MM.1S (cell line): ENCODE results near the gene SMC3.
A peak's percentile ranks its signal among the peaks of the same experiment; 100 is the strongest.

ENCODE experiments used
- DNase-seq: peaks from one replicate; pipeline ENCODE4 v3.0.0-alpha.2; 2015
- H2AFZ ChIP-seq: fragments of 300-600 bp; sonication (generic); 2 replicates; pipeline ENCODE4 v1.6.0; 2016; ENCODE audit warnings: antibody characterized with exemption, low read length
- H3F3A ChIP-seq: fragments of 300-600 bp; sonication (generic); 2 replicates; pipeline ENCODE4 v1.6.1; 2016; ENCODE audit warnings: mild to moderate bottlenecking, antibody characterized with exemption, low read length, moderate library complexity, mixed read lengths; ENCODE audit not compliant: insufficient read depth
- H3K27ac ChIP-seq: fragments of 300-600 bp; sonication (generic); 2 replicates; pipeline ENCODE4 v1.5.1; 2016; ENCODE audit warnings: mild to moderate bottlenecking, low read length
- H3K27me3 ChIP-seq: fragments of 300-600 bp; sonication (generic); replicated peaks from 2 replicates; pipeline ENCODE4 v1.6.0; 2016; ENCODE audit warnings: low read length; ENCODE audit not compliant: insufficient read depth
- H3K36me3 ChIP-seq: fragments of 300-600 bp; sonication (generic); replicated peaks from 2 replicates; pipeline ENCODE4 v1.6.1; 2016; ENCODE audit warnings: mild to moderate bottlenecking, low read length, mixed read lengths; ENCODE audit not compliant: insufficient read depth
- H3K4me1 ChIP-seq: fragments of 300-600 bp; sonication (generic); 2 replicates; pipeline ENCODE4 v1.6.1; 2016; ENCODE audit warnings: low read length, mixed read lengths
- H3K4me2 ChIP-seq: fragments of 300-600 bp; sonication (generic); 2 replicates; pipeline ENCODE4 v1.6.0; 2016; ENCODE audit warnings: low read depth, low read length
- H3K4me3 ChIP-seq: fragments of 300-600 bp; sonication (generic); 2 replicates; pipeline ENCODE4 v1.5.1; 2016; ENCODE audit warnings: low read length, mixed read lengths
- H3K79me2 ChIP-seq: fragments of 300-600 bp; sonication (generic); 2 replicates; pipeline ENCODE4 v1.6.1; 2016; ENCODE audit warnings: mixed run types, low read length, mixed read lengths
- H3K9ac ChIP-seq: fragments of 300-600 bp; sonication (generic); 2 replicates; pipeline ENCODE4 v1.6.1; 2016; ENCODE audit warnings: low read length, mixed read lengths
- H3K9me2 ChIP-seq: fragments of 300-600 bp; sonication (generic); replicated peaks from 2 replicates; pipeline ENCODE4 v1.6.1; 2016; ENCODE audit warnings: mild to moderate bottlenecking, low read length, mixed read lengths; ENCODE audit not compliant: insufficient read depth
- H3K9me3 ChIP-seq: fragments of 300-600 bp; sonication (generic); replicated peaks from 2 replicates; pipeline ENCODE4 v1.6.1; 2016; ENCODE audit warnings: mild to moderate bottlenecking, low read length, mixed read lengths; ENCODE audit not compliant: insufficient read depth
- H4K20me1 ChIP-seq: fragments of 300-600 bp; sonication (generic); 2 replicates; pipeline ENCODE4 v1.6.1; 2016; ENCODE audit warnings: mild to moderate bottlenecking, low read length, moderate library complexity, mixed read lengths; ENCODE audit not compliant: insufficient read depth
- CTCF ChIP-seq: fragments of 300-600 bp; sonication (generic); IDR thresholded peaks from 2 replicates; pipeline ENCODE4 v1.5.1; 2016; ENCODE audit warnings: antibody characterized with exemption, low read length, mixed read lengths
- EZH2 ChIP-seq: fragments of 300-600 bp; sonication (generic); optimal IDR thresholded peaks from 2 replicates; pipeline ENCODE3; 2017; ENCODE audit warnings: low read depth, mild to moderate bottlenecking, antibody characterized with exemption, low read length, mixed read lengths
- EZH2phosphoT487 ChIP-seq: fragments of 300-600 bp; sonication (generic); IDR thresholded peaks from 2 replicates; pipeline ENCODE4 v1.6.1; 2018; ENCODE audit warnings: antibody characterized with exemption, low read length

The SMC3 gene

GRCh38 chr10:110569736-110570135 lies 2.2 kb downstream of the SMC3 start:
- TF ChIP-seq EZH2, result no peak
- no peak for TF ChIP-seq EZH2phosphoT487
- no peak for TF ChIP-seq CTCF
- peaks cover 41% of the 10 kb centered on the region for H3K4me1 ChIP-seq
- H3K9me3 ChIP-seq, result no peaks in the 10 kb centered on the region
- H4K20me1 ChIP-seq, result peaks cover 34% of the 10 kb centered on the region
- 0 out of 2 replicates have a peak overlapping the region, but pooled peaks have one; percentile 9 for H3K27ac ChIP-seq
- H3K4me2 ChIP-seq, result peak overlapping the region; percentile 95
- H3K27me3 ChIP-seq, result no peaks in the 10 kb centered on the region
- H3K36me3 ChIP-seq, result peaks cover 26% of the 10 kb centered on the region
- H3K9me2 ChIP-seq, result no peaks in the 10 kb centered on the region
- peaks cover 73% of the 10 kb centered on the region for H3K79me2 ChIP-seq
- peaks cover 7% of the 10 kb centered on the region; the same call in 1 of the 2 replicates for H3F3A ChIP-seq
- H3K4me3 ChIP-seq, result peak overlapping the region; percentile 95
- no peak for DNase-seq
- peak overlapping the region; percentile 19; the same call in 1 of the 2 replicates for H3K9ac ChIP-seq
- H2AFZ ChIP-seq, result no peak overlapping the region

- H3K27me3 ChIP-seq, result no peaks in the 10 kb centered on the region
- no peak overlapping the region for H2AFZ ChIP-seq
- H3K9me3 ChIP-seq, result no peaks in the 10 kb centered on the region
- TF ChIP-seq EZH2, result no peak
- TF ChIP-seq CTCF, result no peak
- no peak for TF ChIP-seq EZH2phosphoT487
- DNase-seq, result no peak
- H3K4me2 ChIP-seq, result peak overlapping the region; percentile 95
- H3K9me2 ChIP-seq, result no peaks in the 10 kb centered on the region
- peaks cover 34% of the 10 kb centered on the region for H4K20me1 ChIP-seq
- peaks cover 41% of the 10 kb centered on the region for H3K4me1 ChIP-seq
- no peak overlapping the region for H3K9ac ChIP-seq
- peaks cover 88% of the 10 kb centered on the region for H3K79me2 ChIP-seq
- peaks cover 35% of the 10 kb centered on the region for H3K36me3 ChIP-seq
- H3K4me3 ChIP-seq, result no peak overlapping the region
- H3F3A ChIP-seq, result peaks cover 7% of the 10 kb centered on the region
- H3K27ac ChIP-seq, result no peak overlapping the region
Observed at GRCh38 chr10:110571093-110571743, 3.7 kb downstream of the SMC3 start.

GRCh38 chr10:110572862-110573261 lies 5.4 kb downstream of the SMC3 start:
- Histone ChIP-seq H3K4me1 (peaks cover 41% of the 10 kb centered on the region), H3K27me3 (no peaks in the 10 kb centered on the region), H3K27ac (no peak overlapping the region), H3K79me2 (peaks cover 99% of the 10 kb centered on the region), H3K9me2 (no peaks in the 10 kb centered on the region), H3K4me3 (no peak overlapping the region), H3K4me2 (peak overlapping the region; percentile 52), H3F3A (peaks cover 3% of the 10 kb centered on the region), H2AFZ (no peak overlapping the region), H3K9ac (no peak overlapping the region), H3K36me3 (peaks cover 37% of the 10 kb centered on the region), H4K20me1 (peaks cover 34% of the 10 kb centered on the region), H3K9me3 (no peaks in the 10 kb centered on the region)
- no peak for TF ChIP-seq EZH2phosphoT487
- TF ChIP-seq EZH2, result no peak
- no peak for TF ChIP-seq CTCF
- DNase-seq, result no peak
